Hematopoietic multipotent progenitor cell treated with erythropoietin and hydrocortisone succinate and interleukin-3 and kit ligand, for 15 days (in vitro differentiated cells): ENCODE results near the gene UNK.
"Not testable (repeated sequence)": the region's sequence is repeated elsewhere in the genome, so short reads cannot be mapped to it uniquely, and the experiment has no call there.

ENCODE experiments used
- DNase-seq: peaks from one replicate; pipeline ENCODE4 v3.0.0-alpha.2; 2015; ENCODE audit warnings: low spot score

UNK gene

GRCh38 chr17:75755205-75755901 lies 29.3 kb upstream of the UNK start:
- no peak for DNase-seq

- DNase-seq, result no peak
Measured at GRCh38 chr17:75755990-75756389, 28.6 kb upstream of the UNK start.

- no peak for DNase-seq
Measured at GRCh38 chr17:75756451-75757085, 28.0 kb upstream of the UNK start.

- no peak for DNase-seq
Measured at GRCh38 chr17:75757086-75757681, 27.4 kb upstream of the UNK start.

GRCh38 chr17:75758131-75758905 lies 26.3 kb upstream of the UNK start:
- no peak for DNase-seq

GRCh38 chr17:75759457-75759856 lies 25.1 kb upstream of the UNK start:
- DNase-seq, result no peak

- not testable (repeated sequence) for DNase-seq
Measured at GRCh38 chr17:75759978-75760640, 24.5 kb upstream of the UNK start.

GRCh38 chr17:75762513-75763268 lies 21.9 kb upstream of the UNK start:
- no peak for DNase-seq

- DNase-seq, result no peak
Measured at GRCh38 chr17:75763269-75763607, 21.4 kb upstream of the UNK start.

- no peak for DNase-seq
Measured at GRCh38 chr17:75763613-75764416, 20.8 kb upstream of the UNK start.

GRCh38 chr17:75764417-75764710 lies 20.2 kb upstream of the UNK start:
- no peak for DNase-seq

- DNase-seq, result peak; percentile 52
Measured at GRCh38 chr17:75764711-75765421, 19.7 kb upstream of the UNK start, which contains the start of gene GALK1. Gene GALK1 (minus strand): TSS chr17:75765192. CDS start chr17:75765136, 56 bp downstream.

- DNase-seq, result no peak
Measured at GRCh38 chr17:75765981-75766380, 18.6 kb upstream of the UNK start.

GRCh38 chr17:75767881-75768280 lies 16.7 kb upstream of the UNK start:
- DNase-seq, result no peak

- DNase-seq, result no peak
Measured at GRCh38 chr17:75769536-75769935, 15.1 kb upstream of the UNK start.

- no peak for DNase-seq
Measured at GRCh38 chr17:75771334-75772281, 13.0 kb upstream of the UNK start.

GRCh38 chr17:75773121-75773807 lies 11.3 kb upstream of the UNK start:
- DNase-seq, result no peak

- no peak for DNase-seq
Measured at GRCh38 chr17:75773808-75774470, 10.7 kb upstream of the UNK start.
